Ureter (tissue), 1 donor: ENCODE measurements around the gene OR5K1. TPM values are rescaled to one million over a fixed set of nuclear protein-coding genes. Genes with fewer than 3 reads are reported as not detected.

ENCODE experiments used
- DNase-seq: peaks from one replicate; pipeline ENCODE4 v3.0.0-alpha.2; 2020; ENCODE audit warnings: low spot score
- total RNA-seq: library from RNA; stranded (reverse); gene quantifications from one replicate; pipeline ENCODE4 v1.2.4, GENCODE V29; 2023
- donor health status: DM: yes; HTN: yes; CAD: no.

Gene OR5K1
- not detected for total RNA-seq

DNA sequence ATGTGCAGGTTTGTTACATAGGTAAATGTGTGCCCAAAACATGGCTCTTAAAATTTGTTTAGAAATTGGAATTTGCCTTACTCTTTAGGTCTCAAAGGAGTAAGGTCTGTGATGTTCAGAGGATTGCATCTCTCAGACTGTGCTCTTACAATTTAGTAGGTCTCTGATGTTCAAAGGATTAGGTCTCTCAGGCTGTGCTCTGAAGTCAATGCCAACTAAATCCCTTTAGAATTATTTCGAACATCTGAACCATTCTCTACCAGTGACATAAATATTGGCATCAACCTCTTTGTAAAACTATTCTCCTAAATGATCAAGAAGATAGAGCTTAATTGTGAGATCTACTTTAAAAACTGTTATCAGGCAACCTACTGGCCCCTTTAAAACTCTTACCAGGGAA, at the start of gene OR5K1:
Gene OR5K1 (plus strand): TSS at position 301 of the 400 bp plus-strand sequence. CDS start 6,376 bp downstream, outside the sequence.
- DNase-seq: no peak

DNA sequence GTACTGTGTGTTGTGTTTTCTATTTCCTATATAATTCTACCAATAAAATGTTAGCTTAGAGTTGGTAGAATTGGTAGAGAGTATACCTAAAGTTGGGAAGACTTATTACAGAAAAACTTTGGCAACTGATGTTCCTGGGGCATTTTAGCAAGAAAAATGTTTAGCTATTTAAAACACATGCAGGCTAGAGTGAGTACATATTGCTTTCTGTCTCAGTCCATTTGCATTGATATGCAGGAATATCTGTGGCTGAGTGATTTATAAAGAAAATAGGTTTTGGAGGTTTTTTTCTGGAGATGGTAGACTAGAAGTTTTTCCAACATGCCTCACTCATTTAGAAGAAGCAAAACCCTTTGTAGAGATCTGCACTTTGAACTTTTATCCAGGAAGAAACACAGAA, 30.4 kb upstream of the OR5K1 start:
- no peak for DNase-seq

- DNase-seq: no peak
Observed at GRCh38 chr3:98433764-98434163, 29.2 kb upstream of the OR5K1 start.

DNA sequence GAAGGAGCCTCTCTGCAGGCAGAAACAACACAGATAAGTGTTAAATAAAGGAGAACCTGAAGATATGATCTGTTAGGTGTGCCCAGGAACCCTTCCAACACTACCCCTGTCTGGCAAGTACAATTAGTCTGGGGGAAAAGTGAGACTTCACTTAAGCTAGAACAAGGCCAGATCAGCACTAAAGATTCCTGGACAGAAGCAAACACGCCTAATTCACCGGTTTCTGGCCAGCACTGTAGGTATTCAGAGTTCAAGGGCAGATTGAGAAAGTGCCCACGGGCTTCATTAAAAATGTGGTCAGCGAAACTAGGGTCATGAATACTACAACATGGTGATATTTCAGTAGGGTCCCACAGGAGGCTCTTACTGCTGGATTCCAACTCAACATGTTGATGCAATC, 28.6 kb upstream of the OR5K1 start:
- DNase-seq: no peak

GRCh38 chr3:98440283-98440682, 22.7 kb upstream of the OR5K1 start:
- DNase-seq: no peak

GRCh38 chr3:98445949-98446406, 17.0 kb upstream of the OR5K1 start:
- no peak for DNase-seq

- DNase-seq: no peak
Observed at GRCh38 chr3:98449606-98450193, 13.3 kb upstream of the OR5K1 start.

DNA sequence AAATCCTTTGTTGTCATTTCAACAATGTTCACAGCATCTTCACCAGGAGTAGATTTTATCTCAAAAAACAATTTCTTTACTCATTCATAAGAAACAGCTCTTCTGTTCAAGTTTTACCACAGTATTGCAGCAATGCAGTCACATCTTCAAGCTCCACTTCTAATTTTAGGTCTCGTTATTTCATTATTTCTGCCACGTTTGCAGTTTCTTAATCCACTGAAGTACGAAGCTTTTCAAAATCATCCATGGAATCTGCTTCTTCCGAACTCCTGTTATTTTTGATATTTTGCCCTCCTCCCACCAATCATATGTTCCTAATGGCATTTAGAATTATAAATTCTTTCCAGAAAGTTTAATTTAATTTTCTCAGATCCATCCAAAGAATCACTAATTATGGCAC, 12.6 kb upstream of the OR5K1 start:
- no peak for DNase-seq

- DNase-seq: no peak
Observed at GRCh38 chr3:98453827-98454226, 9.2 kb upstream of the OR5K1 start.

DNA sequence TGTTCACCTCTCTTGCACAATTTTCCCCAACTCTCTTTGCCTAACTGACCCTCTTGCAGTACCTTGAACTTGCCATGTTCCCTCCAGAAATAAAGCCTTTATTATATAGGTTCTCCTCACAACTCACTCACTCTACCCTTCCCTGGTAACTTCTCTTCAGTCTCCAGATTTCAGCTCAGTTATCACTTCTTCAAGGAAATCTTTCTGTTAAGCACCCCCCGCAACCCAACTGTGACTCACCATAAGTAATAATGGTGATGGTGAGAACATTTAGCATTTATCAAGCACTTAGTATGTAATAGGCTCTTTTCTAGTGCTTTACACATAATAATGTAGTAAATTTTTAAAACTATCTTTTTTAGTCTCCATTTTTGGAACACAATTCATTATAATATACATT, 8.1 kb upstream of the OR5K1 start:
- DNase-seq: no peak

GRCh38 chr3:98457543-98457942, 5.5 kb upstream of the OR5K1 start:
- DNase-seq: no peak

DNA sequence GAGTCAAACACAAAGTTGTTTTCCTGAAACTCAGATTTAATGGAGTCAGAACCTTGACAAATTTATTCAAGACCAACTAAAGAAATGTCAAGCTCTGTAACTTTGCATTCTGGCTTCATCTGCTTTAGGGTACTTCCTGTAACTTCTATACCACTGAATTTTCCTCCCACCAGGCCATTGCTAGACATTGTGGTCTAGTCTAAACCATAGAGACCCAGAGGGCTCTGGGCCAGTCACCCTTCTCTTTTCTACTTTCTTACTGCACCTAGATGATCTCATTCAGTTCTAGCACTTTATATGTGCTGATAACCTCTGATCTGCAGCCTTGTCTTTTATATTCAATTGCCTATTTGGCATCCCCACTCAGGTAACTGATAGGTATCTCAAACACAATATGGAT, 2.8 kb upstream of the OR5K1 start:
- no peak for DNase-seq

- DNase-seq: no peak
Observed at GRCh38 chr3:98482717-98483482, 19.9 kb downstream of the OR5K1 start.

DNA sequence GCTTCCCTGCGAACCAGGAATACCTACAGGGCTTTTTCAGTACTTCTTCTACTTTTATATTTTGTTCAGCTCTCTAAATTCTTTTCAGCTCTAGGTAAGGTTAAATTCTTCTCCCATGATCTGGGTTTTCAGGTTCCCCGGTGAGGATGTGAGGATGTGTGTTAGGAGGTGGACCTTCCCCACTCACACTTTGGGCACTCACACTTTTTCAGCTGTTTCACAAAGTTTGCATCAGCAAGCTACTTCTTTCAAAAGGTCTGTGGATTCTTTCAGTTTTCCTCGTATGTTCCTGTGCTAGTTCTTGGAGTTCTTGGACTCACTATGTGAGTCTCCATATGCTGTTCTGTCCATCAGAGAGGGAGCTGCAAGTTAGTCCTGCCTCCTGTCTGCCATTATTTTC, 20.6 kb downstream of the OR5K1 start:
- no peak for DNase-seq

DNA sequence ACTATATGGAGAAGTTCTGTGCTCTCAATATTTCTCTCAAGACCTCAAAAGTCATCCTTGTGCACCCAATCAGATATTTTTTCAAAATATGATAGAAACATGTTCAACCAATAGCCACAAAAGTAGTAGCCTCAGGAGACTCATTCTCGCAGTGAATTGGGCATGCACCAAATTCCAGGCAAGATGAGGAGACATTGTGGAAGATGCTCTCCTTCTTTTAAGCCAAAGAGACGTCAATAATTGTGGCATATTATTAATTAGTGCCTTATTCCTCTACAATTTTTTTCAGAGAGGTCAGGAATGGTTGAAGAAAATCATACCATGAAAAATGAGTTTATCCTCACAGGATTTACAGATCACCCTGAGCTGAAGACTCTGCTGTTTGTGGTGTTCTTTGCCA, 34.4 kb downstream of the OR5K1 start, which contains the start of gene OR5K2:
Gene OR5K2 (plus strand): TSS at position 301 of the 400 bp plus-strand sequence. CDS start 0 bp downstream, at position 301.
- no peak for DNase-seq

DNA sequence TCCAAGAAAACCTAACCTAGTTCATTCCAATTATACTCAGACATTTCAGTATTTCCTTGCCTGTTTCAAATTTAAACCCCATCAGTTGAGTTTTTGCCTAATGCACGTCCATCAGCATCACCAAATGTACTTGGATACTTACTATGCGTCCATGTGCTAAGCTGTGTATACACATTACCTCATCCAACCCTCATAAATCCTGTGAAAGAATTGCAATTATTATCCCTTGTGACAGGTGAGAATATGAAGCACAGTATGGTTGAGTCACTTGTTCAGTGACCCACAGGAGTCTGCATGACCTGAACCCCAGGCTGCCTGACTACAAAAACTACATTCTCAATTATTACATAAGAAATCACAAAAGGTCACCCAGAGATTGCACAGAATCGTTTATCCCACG, 37.0 kb downstream of the OR5K1 start:
- no peak for DNase-seq

GRCh38 chr3:98501270-98501669, 38.3 kb downstream of the OR5K1 start:
- no peak for DNase-seq

DNA sequence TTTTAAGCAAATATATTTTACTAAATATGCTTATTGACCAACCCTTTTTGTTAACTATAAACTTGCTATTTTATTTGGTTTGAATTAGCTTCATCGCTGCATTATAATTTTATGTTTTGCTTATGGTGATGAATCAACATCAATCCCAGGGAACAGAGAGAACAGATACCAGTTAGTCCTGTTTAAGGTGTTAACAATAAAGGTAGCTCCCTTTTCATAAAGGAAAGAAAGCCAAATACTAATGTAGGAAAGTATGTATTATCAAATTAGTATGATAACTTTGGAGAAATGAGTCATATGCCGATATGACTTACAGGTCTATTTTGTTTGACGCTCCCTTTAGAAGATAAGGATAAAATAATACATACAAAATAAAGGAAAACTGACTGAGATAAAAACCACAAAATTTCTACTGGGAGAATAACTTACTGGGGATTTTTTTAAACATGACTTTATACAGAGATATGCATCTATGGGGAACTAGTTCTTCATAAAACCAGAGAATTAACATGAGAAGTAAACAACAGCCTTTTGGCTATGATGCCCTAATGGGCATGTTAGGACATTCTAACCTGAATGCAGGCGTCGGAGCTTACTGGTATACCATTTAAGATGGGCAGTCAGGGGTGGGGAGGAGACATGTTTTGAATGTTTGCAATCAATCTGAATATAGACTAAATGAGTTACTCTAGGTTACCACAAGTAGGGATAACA, 39.0 kb downstream of the OR5K1 start:
- no peak for DNase-seq

- DNase-seq: no peak
Observed at GRCh38 chr3:98504539-98504938, 41.5 kb downstream of the OR5K1 start.

- DNase-seq: no peak
Observed at GRCh38 chr3:98508582-98508981, 45.6 kb downstream of the OR5K1 start.

GRCh38 chr3:98512576-98512975, 49.6 kb downstream of the OR5K1 start:
- DNase-seq: no peak

GRCh38 chr3:98513091-98513511, 50.1 kb downstream of the OR5K1 start:
- DNase-seq: no peak

- DNase-seq: no peak
Observed at GRCh38 chr3:98513736-98514135, 50.7 kb downstream of the OR5K1 start.
